ENCODE data around the gene SLC13A3. TPM values are rescaled to one million over a fixed set of nuclear protein-coding genes. Genes with fewer than 3 reads are reported as not detected.

The SLC13A3 gene
- total RNA-seq, 1 experiment from 2014 or later, result 9.1 TPM

GRCh38 chr20:46563170-46563859, 87.9 kb downstream of the SLC13A3 start:
- intact Hi-C loops (cut with micrococcal nuclease; ENCODE audit: unreplicated experiment), result no loop called here
- CTCF ChIA-PET, result interaction anchor here (0.5 kb wide), 1 partner anchor 57 kb away, joined by 8 read pairs; no protein-coding TSS in a partner anchor

GRCh38 chr20:46562373-46563169, 88.7 kb downstream of the SLC13A3 start:
- H3K27ac ChIP-seq, result no peak overlapping the region
- no peaks in the 10 kb centered on the region for H4K20me1 ChIP-seq (ENCODE audit: insufficient read depth)
- TF ChIP-seq EZH2 (IDR thresholded peaks at IDR 0.05; ENCODE audit: low read depth) (no peak), CTCF (conservative IDR thresholded peaks at IDR 0.05) (peak; percentile 96)
- no peaks in the 10 kb centered on the region for H3K27me3 ChIP-seq (ENCODE audit: insufficient read depth, low read depth)
- CTCF ChIA-PET, result interaction anchor here (0.5 kb wide), 1 partner anchor 56 kb away, joined by 8 read pairs; no protein-coding TSS in a partner anchor
- H3K36me3 ChIP-seq (ENCODE audit: low read depth), result no peaks in the 10 kb centered on the region
- no peak overlapping the region for H2AFZ ChIP-seq
- intact Hi-C loops (cut with micrococcal nuclease; ENCODE audit: unreplicated experiment), result no loop called here
- POLR2A ChIA-PET (ENCODE audit: unreplicated experiment), result no interaction called here
- DNase-seq, result peak; percentile 40 to 59
- no peaks in the 10 kb centered on the region for H3K4me1 ChIP-seq (replicated peaks; ENCODE audit: insufficient read depth)
- no peaks in the 10 kb centered on the region for H3K79me2 ChIP-seq (ENCODE audit: low read depth)
- BruUV-seq (replicated peaks), result no TSS peak
- no peaks in the 10 kb centered on the region for H3F3A ChIP-seq (ENCODE audit: insufficient read depth, low read depth)
- H3K9me2 ChIP-seq (ENCODE audit: insufficient read depth), result no peaks in the 10 kb centered on the region
- no peaks in the 10 kb centered on the region for H3K9me3 ChIP-seq (ENCODE audit: insufficient read depth, low read depth)
- H3K4me2 ChIP-seq, result peak overlapping the region; percentile 32
- no peak overlapping the region for H3K4me3 ChIP-seq

More at GRCh38 chr20:46563170-46563859, 87.9 kb downstream of the SLC13A3 start:
- Histone ChIP-seq H3K36me3 (ENCODE audit: low read depth) (no peaks in the 10 kb centered on the region), H2AFZ (no peak overlapping the region), H3K9me3 (ENCODE audit: insufficient read depth, low read depth) (no peaks in the 10 kb centered on the region), H3K4me1 (replicated peaks; ENCODE audit: insufficient read depth) (no peaks in the 10 kb centered on the region), H3K9me2 (ENCODE audit: insufficient read depth) (no peaks in the 10 kb centered on the region), H3K27me3 (ENCODE audit: insufficient read depth, low read depth) (no peaks in the 10 kb centered on the region), H3K79me2 (ENCODE audit: low read depth) (no peaks in the 10 kb centered on the region), H3F3A (ENCODE audit: insufficient read depth, low read depth) (no peaks in the 10 kb centered on the region), H3K27ac (no peak overlapping the region), H4K20me1 (ENCODE audit: insufficient read depth) (no peaks in the 10 kb centered on the region), H3K4me3 (no peak overlapping the region), H3K4me2 (no peak overlapping the region)
- no TSS peak for BruUV-seq (replicated peaks)
- POLR2A ChIA-PET (ENCODE audit: unreplicated experiment), result no interaction called here
- no peak for DNase-seq
- TF ChIP-seq CTCF (conservative IDR thresholded peaks at IDR 0.05), result no peak
- no peak for TF ChIP-seq EZH2 (IDR thresholded peaks at IDR 0.05; ENCODE audit: low read depth)

GRCh38 chr20:46562009-46562372, 89.3 kb downstream of the SLC13A3 start:
- Histone ChIP-seq H3K36me3 (ENCODE audit: low read depth) (no peaks in the 10 kb centered on the region), H3K79me2 (ENCODE audit: low read depth) (no peaks in the 10 kb centered on the region), H3K4me3 (no peak overlapping the region), H4K20me1 (ENCODE audit: insufficient read depth) (no peaks in the 10 kb centered on the region), H3K27me3 (ENCODE audit: insufficient read depth, low read depth) (no peaks in the 10 kb centered on the region), H3K9me2 (ENCODE audit: insufficient read depth) (no peaks in the 10 kb centered on the region), H3F3A (ENCODE audit: insufficient read depth, low read depth) (no peaks in the 10 kb centered on the region), H3K27ac (no peak overlapping the region), H3K9me3 (ENCODE audit: insufficient read depth, low read depth) (no peaks in the 10 kb centered on the region), H2AFZ (no peak overlapping the region), H3K4me2 (peak overlapping the region; percentile 32), H3K4me1 (replicated peaks; ENCODE audit: insufficient read depth) (no peaks in the 10 kb centered on the region)
- no peak for DNase-seq
- ChIA-PET CTCF (no interaction called here), POLR2A (ENCODE audit: unreplicated experiment) (no interaction called here)
- no TSS peak for BruUV-seq (replicated peaks)
- TF ChIP-seq CTCF (conservative IDR thresholded peaks at IDR 0.05) (no peak), EZH2 (IDR thresholded peaks at IDR 0.05; ENCODE audit: low read depth) (no peak)
- intact Hi-C loops (cut with micrococcal nuclease; ENCODE audit: unreplicated experiment), result no loop called here

Measured in PC-9 (cell line).